Mucosa of stomach (tissue), 1 donor: ENCODE results near the gene PRAMEF13.
"Not testable (repeated sequence)": the region's sequence is repeated elsewhere in the genome, so short reads cannot be mapped to it uniquely, and the experiment has no call there.

Source experiments
- H3K27me3 ChIP-seq: one replicate; pipeline ENCODE4 v1.7.0; 2013; ENCODE audit warnings: mild to moderate bottlenecking, low read length; ENCODE audit not compliant: control insufficient read depth, insufficient read depth
- H3K36me3 ChIP-seq: one replicate; pipeline ENCODE4 v1.7.0; 2013; ENCODE audit warnings: low read length; ENCODE audit not compliant: control insufficient read depth, insufficient read depth
- H3K4me1 ChIP-seq: one replicate; pipeline ENCODE4 v1.7.0; 2013; ENCODE audit warnings: mild to moderate bottlenecking, low read length; ENCODE audit not compliant: control insufficient read depth, insufficient read depth
- H3K4me3 ChIP-seq: one replicate; pipeline ENCODE4 v1.7.0; 2013; ENCODE audit warnings: low read length
- H3K9ac ChIP-seq: one replicate; pipeline ENCODE4 v1.7.0; 2013; ENCODE audit warnings: mild to moderate bottlenecking, low read length, moderate library complexity
- H3K9me3 ChIP-seq: one replicate; pipeline ENCODE4 v1.7.0; 2013; ENCODE audit warnings: mild to moderate bottlenecking, low read length, moderate library complexity; ENCODE audit not compliant: control insufficient read depth
- donor health status: Pancreatic carcinoma.

The PRAMEF13 gene

GRCh38 chr1:13201309-13201708 is at the start of gene PRAMEF13:
Gene PRAMEF13 (minus strand): TSS chr1:13201409. CDS start chr1:13199589, 1,820 bp downstream.
- not testable (repeated sequence) for H3K36me3 ChIP-seq, H3K9me3 ChIP-seq, H3K27me3 ChIP-seq, H3K4me1 ChIP-seq, H3K9ac ChIP-seq, H3K4me3 ChIP-seq

- not testable (repeated sequence) for H3K9ac ChIP-seq, H3K9me3 ChIP-seq, H3K36me3 ChIP-seq, H3K4me3 ChIP-seq, H3K27me3 ChIP-seq, H3K4me1 ChIP-seq
Measured at GRCh38 chr1:13247122-13247521, 45.9 kb upstream of the PRAMEF13 start.

- H3K36me3 ChIP-seq, H3K9ac ChIP-seq, H3K4me3 ChIP-seq, H3K27me3 ChIP-seq, H3K9me3 ChIP-seq, H3K4me1 ChIP-seq: not testable (repeated sequence)
Measured at GRCh38 chr1:13246554-13246871, 45.3 kb upstream of the PRAMEF13 start.

DNA sequence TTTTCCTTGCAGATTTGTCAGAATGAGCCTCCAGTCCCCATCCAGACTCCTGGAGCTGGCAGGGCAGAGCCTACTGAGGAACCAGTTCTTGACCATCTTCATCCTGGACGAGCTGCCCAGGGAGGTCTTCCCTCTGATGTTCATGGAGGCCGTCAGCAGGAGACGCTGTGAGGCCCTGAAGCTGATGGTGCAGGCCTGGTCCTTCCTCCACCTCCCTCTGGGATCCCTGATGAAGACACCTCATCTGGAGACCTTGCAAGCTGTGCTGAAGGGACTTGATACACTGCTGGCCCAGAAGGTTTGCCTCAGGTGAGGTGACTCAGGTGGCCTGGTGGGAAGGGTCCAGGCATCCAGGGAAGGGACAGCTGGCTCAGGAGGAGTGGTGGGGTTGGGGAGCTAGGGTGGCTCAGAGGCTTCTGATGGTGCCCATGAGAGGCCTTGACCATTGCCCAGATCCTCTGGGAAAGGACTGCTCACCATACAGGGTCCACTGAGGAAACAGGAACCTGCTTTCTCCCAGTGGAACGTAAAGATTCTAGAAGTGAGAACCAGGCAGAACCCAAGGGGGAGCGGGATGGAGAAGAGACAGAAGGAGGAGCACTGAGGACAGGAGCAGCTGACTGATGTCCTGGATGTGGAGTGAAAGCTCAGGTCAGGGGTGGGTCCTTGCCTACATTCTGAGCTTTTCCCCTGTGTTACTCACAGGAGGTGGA is 44.8 kb upstream of the PRAMEF13 start:
- H3K9me3 ChIP-seq, H3K4me1 ChIP-seq, H3K27me3 ChIP-seq, H3K9ac ChIP-seq, H3K4me3 ChIP-seq, H3K36me3 ChIP-seq: not testable (repeated sequence)

DNA sequence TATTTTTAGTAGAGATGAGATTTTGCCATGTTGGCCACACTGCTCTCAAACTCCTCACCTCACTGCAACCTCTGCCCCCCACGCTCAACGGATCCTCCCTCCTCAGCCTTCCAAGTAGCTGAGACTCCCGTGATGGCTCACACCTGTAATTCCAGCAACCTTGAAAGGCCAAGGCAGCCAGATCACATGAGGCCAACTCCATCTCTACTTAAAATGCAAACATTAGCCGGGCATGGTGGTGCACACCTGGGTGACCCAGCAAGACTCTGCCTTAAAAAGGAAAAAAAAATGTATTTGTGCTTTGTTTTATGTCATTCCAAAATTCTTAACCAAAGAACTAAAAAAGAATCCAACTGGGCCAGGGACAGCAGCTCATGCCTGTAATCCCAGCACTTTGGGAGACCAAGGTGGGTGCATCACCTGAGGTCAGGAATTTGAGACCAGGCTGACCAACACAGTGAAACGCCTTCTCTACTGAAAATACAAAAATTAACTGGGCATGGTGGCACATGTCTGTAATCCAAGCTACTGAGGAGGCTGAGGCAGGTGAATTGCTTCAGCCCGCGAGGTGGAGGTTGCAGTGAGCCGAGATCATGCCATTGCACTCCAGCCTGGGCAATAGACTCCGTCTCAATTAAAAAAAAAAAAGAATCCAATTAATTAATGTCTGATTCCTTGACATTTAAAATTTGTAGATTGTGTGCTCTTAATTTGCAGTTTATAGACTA is 42.5 kb upstream of the PRAMEF13 start:
- H3K27me3 ChIP-seq, H3K4me3 ChIP-seq, H3K4me1 ChIP-seq, H3K9me3 ChIP-seq, H3K36me3 ChIP-seq, H3K9ac ChIP-seq: not testable (repeated sequence)

DNA sequence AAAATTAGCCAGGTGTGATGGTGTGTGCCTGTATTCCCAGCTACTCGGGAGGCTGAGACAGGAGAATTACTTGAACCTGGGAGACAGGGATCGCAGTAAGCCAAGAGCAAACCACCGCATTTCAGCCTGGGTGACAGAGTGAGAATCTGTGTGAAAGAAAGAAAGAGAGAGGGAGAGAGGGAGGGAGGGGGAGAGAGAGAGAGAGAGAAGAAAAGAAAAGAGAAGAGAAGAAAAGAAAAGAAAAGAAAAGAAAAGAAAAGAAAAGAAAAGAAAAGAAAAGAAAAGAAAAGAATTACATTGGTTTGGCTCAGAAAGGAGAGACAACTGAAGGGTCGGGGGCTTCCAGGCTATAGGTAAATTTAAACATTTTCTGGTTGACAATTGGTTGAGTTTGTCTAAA is 38.4 kb upstream of the PRAMEF13 start:
- not testable (repeated sequence) for H3K36me3 ChIP-seq, H3K9ac ChIP-seq, H3K9me3 ChIP-seq, H3K4me1 ChIP-seq, H3K27me3 ChIP-seq, H3K4me3 ChIP-seq

DNA sequence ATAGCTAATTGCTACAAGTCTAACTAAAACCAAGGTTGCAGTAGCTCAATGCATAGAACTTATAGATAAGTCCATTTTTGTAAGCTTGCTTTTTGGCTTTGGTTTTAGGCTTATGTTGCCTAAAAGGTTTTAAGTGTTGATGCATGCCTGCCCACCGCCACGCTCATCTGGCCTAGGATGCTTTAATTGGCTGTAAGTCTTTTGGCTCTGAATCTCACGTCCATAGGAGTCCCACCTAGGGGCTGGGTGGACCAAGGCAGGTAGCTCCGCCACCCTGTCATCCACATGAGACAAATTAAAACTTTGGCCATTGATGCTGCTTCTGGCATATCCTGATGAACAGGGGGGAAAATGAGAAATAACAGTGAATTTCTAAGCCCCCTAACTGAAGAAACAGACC is 36.4 kb upstream of the PRAMEF13 start:
- H3K27me3 ChIP-seq, H3K4me3 ChIP-seq: not testable (repeated sequence)

DNA sequence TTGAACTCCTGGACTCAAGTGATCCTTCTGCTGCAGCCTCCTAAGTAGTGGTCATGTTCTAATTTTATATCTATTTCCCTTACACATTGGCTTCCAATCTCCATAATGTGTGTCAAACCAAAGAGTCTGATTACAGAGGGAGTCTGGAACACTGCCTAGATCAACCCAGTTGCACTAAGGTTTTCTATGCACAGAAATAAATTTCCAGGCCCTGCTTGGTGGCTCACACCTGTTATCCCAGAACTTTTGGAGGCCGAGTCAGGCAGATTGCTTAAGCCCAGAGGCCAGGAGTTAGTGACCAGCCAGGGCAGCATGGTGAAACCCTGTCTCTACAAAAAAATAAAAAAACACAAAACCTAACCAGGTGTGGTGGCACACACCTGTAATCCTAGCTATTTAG is 32.8 kb upstream of the PRAMEF13 start:
- H3K9ac ChIP-seq, H3K9me3 ChIP-seq, H3K27me3 ChIP-seq, H3K4me3 ChIP-seq, H3K4me1 ChIP-seq, H3K36me3 ChIP-seq: not testable (repeated sequence)

More for the DNA sequence above, 36.4 kb upstream of the PRAMEF13 start:
- H3K9ac ChIP-seq, H3K9me3 ChIP-seq, H3K36me3 ChIP-seq, H3K4me1 ChIP-seq: not testable (repeated sequence)

GRCh38 chr1:13232056-13232455 is 30.8 kb upstream of the PRAMEF13 start:
- H3K4me1 ChIP-seq, H3K27me3 ChIP-seq, H3K4me3 ChIP-seq, H3K9ac ChIP-seq, H3K9me3 ChIP-seq, H3K36me3 ChIP-seq: not testable (repeated sequence)

DNA sequence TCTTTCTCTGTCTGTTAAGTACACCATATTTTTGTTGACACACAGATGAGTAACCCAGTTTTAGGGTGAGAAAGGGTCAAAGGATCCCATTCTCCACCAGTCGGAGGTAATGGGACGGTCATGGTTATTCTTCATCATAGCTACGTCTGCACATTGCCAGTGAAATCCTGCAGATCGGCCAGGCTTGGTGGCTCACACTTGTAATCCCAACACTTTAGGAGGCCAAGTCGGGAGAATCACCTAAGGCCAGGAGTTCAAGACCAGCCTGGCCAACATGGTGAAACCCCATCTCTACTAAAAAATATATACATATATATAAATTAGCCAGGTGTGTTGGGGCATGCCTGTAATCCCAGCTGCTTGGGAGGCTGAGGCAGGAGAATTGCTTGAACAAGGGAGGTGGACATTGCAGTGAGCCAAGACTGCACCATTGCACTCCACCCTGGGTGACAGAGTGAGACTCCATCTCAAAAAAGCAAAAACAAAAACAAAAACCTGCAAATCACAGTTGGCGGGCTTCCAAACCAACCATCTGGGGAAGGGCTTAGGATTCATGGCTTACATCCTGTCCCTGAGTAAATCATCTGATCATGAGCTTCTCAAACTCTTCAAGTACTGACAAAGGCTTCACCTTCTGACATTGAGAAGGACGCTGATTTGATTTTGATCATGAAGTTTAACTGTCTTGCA is 30.0 kb upstream of the PRAMEF13 start:
- not testable (repeated sequence) for H3K9me3 ChIP-seq, H3K4me1 ChIP-seq, H3K27me3 ChIP-seq, H3K36me3 ChIP-seq, H3K4me3 ChIP-seq, H3K9ac ChIP-seq

DNA sequence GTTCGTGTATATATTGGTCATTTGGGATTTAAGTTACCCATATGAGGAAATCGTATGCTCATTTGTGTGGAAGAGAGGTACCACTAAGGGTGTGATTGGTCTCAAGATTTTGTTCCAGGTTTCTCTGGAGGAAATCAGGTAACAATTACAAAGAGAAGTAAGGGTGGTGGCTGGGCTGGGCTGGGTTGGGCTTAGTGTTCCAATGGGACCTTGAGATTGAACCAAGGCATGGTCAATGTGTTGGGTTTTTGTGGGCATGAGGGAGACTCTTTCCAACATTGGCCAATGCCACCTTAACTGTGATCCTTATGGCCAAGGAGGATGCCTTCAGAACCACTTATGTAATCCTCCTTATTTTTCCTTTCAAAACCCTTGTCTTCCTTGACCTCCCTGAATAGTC is 29.4 kb upstream of the PRAMEF13 start:
- not testable (repeated sequence) for H3K4me1 ChIP-seq, H3K9ac ChIP-seq, H3K9me3 ChIP-seq, H3K4me3 ChIP-seq, H3K36me3 ChIP-seq, H3K27me3 ChIP-seq

- not testable (repeated sequence) for H3K9ac ChIP-seq, H3K36me3 ChIP-seq, H3K4me3 ChIP-seq, H3K9me3 ChIP-seq, H3K4me1 ChIP-seq, H3K27me3 ChIP-seq
Measured at GRCh38 chr1:13230096-13230495, 28.9 kb upstream of the PRAMEF13 start.
